Prostate gland (tissue), 2 donors: ENCODE data around the gene CES4A. TPM values are rescaled to one million over a fixed set of nuclear protein-coding genes. Genes with fewer than 3 reads are reported as not detected.

Experiments
- DNase-seq: peaks from one replicate; pipeline ENCODE4 v3.0.0-alpha.2; 2019; ENCODE audit warnings: low spot score
- H3K27ac ChIP-seq, 2 donors: fragments of 200-600 bp; sonication (generic); 2 replicates each; pipeline ENCODE4 v1.5.1; 2017 to 2019
- H3K27me3 ChIP-seq: fragments of 200-600 bp; sonication (generic); replicated peaks from 2 replicates; pipeline ENCODE4 v1.5.1; 2019; ENCODE audit not compliant: insufficient read depth
- H3K36me3 ChIP-seq, 2 donors: fragments of 200-600 bp; sonication (generic); 1 replicate in 1 of 2; 2 replicates in 1 of 2; pipeline versions ENCODE4 v1.5.1 to v1.8.1; 2017 to 2019
- H3K4me1 ChIP-seq: fragments of 200-600 bp; sonication (generic); replicated peaks from 2 replicates; pipeline ENCODE4 v1.5.1; 2019
- H3K4me3 ChIP-seq, 2 donors: fragments of 200-600 bp; sonication (generic); 2 replicates each; pipeline ENCODE4 v1.5.1; 2017 to 2019
- H3K9me3 ChIP-seq: fragments of 200-600 bp; sonication (generic); 2 replicates; pipeline ENCODE4 v1.5.1; 2017
- CTCF ChIP-seq, 4 experiments: fragments of 200-600 bp in 2 of 4; fragments of 450-650 bp in 2 of 4; sonication (generic) in 2 of 4; IDR thresholded peaks; 1 replicate in 3 of 4; 2 replicates in 1 of 4; pipeline ENCODE4 v1.5.1; 2016 to 2019; ENCODE audit warnings: antibody characterized with exemption in 4 of 4, mild to moderate bottlenecking in 2 of 4, moderate library complexity in 2 of 4
- POLR2A ChIP-seq: fragments of 450-650 bp; IDR thresholded peaks from one replicate; pipeline ENCODE4 v1.6.1; 2016; ENCODE audit warnings: antibody characterized with exemption, mild to moderate bottlenecking
- POLR2AphosphoS5 ChIP-seq: sonication (generic); formaldehyde crosslinking; IDR thresholded peaks from one replicate; pipeline ENCODE4 v1.6.1; 2017; ENCODE audit warnings: antibody characterized with exemption
- WGBS: methylation state at CpG from one replicate; pipeline ENCODE4 v1.1.5; 2018; 5-methylcytosine and 5-hydroxymethylcytosine counted together
- intact Hi-C: fragments of 100-400 bp; cut with DNase I; formaldehyde crosslinking; loops from one replicate; pipeline ENCODE4 v1.14.2; 2022
- total RNA-seq, 2 donors: library from RNA; depleted of rRNA; stranded (reverse); fragments of >200 nt; gene quantifications; one replicate each; pipeline ENCODE4 v1.1.0, GENCODE V29; 2016

The CES4A gene
- total RNA-seq, 2 donors from 2014 or later: 1.4 to 10.7 TPM

- Histone ChIP-seq H3K27ac (peak overlapping the region; percentile 48 to 54), H3K4me1 (no peaks in the 10 kb centered on the region), H3K27me3 (no peaks in the 10 kb centered on the region), H3K4me3 (peak overlapping the region; percentile 39 to 42), H3K36me3 (no peaks in the 10 kb centered on the region), H3K9me3 (no peaks in the 10 kb centered on the region)
- WGBS: 8% methylated on average over 50 of the region's 89 CpGs
- TF ChIP-seq POLR2AphosphoS5 (no peak), CTCF (IDR thresholded peaks at IDR 0.05) (no peak), POLR2A (no peak)
- intact Hi-C loops: no loop called here
- DNase-seq: peak; percentile 62
Measured at GRCh38 chr16:67000384-67001351, 12.3 kb downstream of the CES4A start.

- Histone ChIP-seq H3K27ac (no peak overlapping the region), H3K9me3 (no peaks in the 10 kb centered on the region), H3K4me1 (no peaks in the 10 kb centered on the region), H3K36me3 (no peaks in the 10 kb centered on the region), H3K4me3 (no peak overlapping the region), H3K27me3 (no peaks in the 10 kb centered on the region)
- 93% methylated on average over 3 of the region's 3 CpGs for WGBS
- DNase-seq: no peak
- no peak for TF ChIP-seq POLR2AphosphoS5
- no peak for TF ChIP-seq POLR2A
- no peak for TF ChIP-seq CTCF (IDR thresholded peaks at IDR 0.05)
- intact Hi-C loops: no loop called here
Measured at GRCh38 chr16:67001726-67002125, 13.3 kb downstream of the CES4A start.

GRCh38 chr16:67006930-67007658 is 18.7 kb downstream of the CES4A start:
- intact Hi-C loops: no loop called here
- no peaks in the 10 kb centered on the region for H3K9me3 ChIP-seq
- TF ChIP-seq CTCF (IDR thresholded peaks at IDR 0.05): no peak
- no peak for TF ChIP-seq POLR2A
- no peak for TF ChIP-seq POLR2AphosphoS5
- no peaks in the 10 kb centered on the region for H3K4me1 ChIP-seq
- H3K36me3 ChIP-seq: no peaks in the 10 kb centered on the region
- H3K27me3 ChIP-seq: no peaks in the 10 kb centered on the region
- WGBS: 81% methylated on average over 12 of the region's 12 CpGs
- no peak overlapping the region for H3K4me3 ChIP-seq
- no peak overlapping the region for H3K27ac ChIP-seq
- no peak for DNase-seq

GRCh38 chr16:67009158-67009557 is 20.8 kb downstream of the CES4A start:
- DNase-seq: no peak
- H3K27me3 ChIP-seq: no peaks in the 10 kb centered on the region
- H3K36me3 ChIP-seq: no peaks in the 10 kb centered on the region
- TF ChIP-seq CTCF (IDR thresholded peaks at IDR 0.05) (no peak), POLR2AphosphoS5 (no peak), POLR2A (no peak)
- no peak overlapping the region for H3K27ac ChIP-seq
- no peaks in the 10 kb centered on the region for H3K9me3 ChIP-seq
- H3K4me3 ChIP-seq: no peak overlapping the region
- H3K4me1 ChIP-seq: peaks cover 3% of the 10 kb centered on the region
- intact Hi-C loops: no loop called here
- WGBS: 71% methylated on average over 1 of the region's 1 CpG
